ENCODE measurements around the gene NPVF. TPM values are rescaled to one million over a fixed set of nuclear protein-coding genes. Genes with fewer than 3 reads are reported as not detected.
A peak's percentile ranks its signal among the peaks of the same experiment; 100 is the strongest.

Gene NPVF
- total and polyA plus RNA-seq, 2 experiments from 2014 or later, result not detected

DNA sequence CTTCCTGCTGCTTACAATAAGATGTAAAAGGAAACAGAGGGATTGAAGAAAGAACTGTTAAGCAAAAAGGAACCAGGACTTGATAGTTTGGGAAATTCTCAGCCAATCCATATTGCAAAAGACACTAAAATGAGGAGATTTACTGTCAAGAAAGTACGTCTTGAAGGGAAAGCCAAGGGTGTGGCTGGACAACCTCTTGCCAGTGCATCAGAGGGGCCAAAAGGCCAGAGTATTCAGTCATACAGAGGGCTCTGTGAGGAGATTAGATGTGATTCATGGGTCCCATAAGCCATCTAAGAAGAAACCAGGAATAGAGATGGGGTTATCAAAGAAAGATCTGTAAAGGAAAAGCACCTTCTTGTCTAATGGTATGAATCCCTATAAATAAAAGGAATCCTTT is 25.4 kb upstream of the NPVF start:
- H3K4me3 ChIP-seq, result no peak overlapping the region

DNA sequence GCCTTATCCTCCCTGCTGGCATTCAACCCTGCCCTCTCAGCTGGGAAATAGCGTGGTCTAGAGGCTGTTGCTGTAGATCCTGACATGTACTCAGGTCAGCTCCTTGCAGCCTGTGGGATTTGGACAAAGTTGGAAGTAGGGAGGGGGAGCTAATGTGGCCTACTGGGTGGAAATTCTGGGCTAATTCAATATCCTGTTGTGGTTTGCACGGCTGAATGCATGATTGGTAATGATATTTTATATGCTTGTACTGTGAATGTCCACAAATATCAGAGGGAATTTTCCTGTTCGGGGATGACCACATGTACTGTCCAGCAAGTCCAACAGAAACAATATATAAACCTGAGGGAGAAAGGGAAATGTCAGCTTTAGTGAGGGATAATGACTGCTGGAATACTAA is 22.1 kb upstream of the NPVF start:
- Histone ChIP-seq H3K27me3 (no peaks in the 10 kb centered on the region), H3K9me3 (ENCODE audit: low read depth) (no peaks in the 10 kb centered on the region), H3K36me3 (no peaks in the 10 kb centered on the region), H3K27ac (no peak overlapping the region), H3K4me3 (no peak overlapping the region), H3K4me1 (ENCODE audit: low read depth) (peaks cover 2% of the 10 kb centered on the region)
- DNase-seq (ENCODE audit: low read depth in 1 of 2, low spot score in 1 of 2), result no peak
- TF ChIP-seq, protein P1, sequence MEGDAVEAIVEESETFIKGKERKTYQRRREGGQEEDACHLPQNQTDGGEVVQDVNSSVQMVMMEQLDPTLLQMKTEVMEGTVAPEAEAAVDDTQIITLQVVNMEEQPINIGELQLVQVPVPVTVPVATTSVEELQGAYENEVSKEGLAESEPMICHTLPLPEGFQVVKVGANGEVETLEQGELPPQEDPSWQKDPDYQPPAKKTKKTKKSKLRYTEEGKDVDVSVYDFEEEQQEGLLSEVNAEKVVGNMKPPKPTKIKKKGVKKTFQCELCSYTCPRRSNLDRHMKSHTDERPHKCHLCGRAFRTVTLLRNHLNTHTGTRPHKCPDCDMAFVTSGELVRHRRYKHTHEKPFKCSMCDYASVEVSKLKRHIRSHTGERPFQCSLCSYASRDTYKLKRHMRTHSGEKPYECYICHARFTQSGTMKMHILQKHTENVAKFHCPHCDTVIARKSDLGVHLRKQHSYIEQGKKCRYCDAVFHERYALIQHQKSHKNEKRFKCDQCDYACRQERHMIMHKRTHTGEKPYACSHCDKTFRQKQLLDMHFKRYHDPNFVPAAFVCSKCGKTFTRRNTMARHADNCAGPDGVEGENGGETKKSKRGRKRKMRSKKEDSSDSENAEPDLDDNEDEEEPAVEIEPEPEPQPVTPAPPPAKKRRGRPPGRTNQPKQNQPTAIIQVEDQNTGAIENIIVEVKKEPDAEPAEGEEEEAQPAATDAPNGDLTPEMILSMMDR (IDR thresholded peaks at IDR 0.05; ENCODE audit: low read depth, low read length), result no peak

More for the DNA sequence above, 25.4 kb upstream of the NPVF start:
- H3K9me3 ChIP-seq (ENCODE audit: low read depth), result no peaks in the 10 kb centered on the region
- TF ChIP-seq, protein P1 (IDR thresholded peaks at IDR 0.05; ENCODE audit: low read depth, low read length), result no peak
- DNase-seq (ENCODE audit: low read depth in 1 of 2, low spot score in 1 of 2), result no peak
- H3K4me1 ChIP-seq (ENCODE audit: low read depth), result peaks cover 9% of the 10 kb centered on the region
- no peaks in the 10 kb centered on the region for H3K27me3 ChIP-seq
- no peak overlapping the region for H3K27ac ChIP-seq
- H3K36me3 ChIP-seq, result no peaks in the 10 kb centered on the region

DNA sequence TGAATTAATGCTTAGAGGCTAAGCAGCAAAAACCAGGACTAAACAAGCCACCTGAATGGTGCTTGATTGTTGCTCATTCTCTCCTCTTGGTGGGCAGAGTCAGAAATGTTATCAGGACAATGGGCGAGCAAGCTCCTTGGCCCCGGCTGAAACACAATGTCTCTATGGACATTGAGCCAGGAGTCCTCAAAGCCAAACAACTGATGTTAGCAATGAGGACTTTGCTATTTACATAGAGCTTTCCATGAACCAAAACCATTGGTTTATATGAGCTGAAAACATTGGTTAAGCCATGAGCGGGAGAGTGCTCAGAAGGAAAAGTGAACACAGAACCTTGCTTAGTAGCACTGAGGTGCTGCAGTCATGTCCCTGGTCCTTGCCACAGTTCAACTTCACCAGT is 21.5 kb upstream of the NPVF start:
- TF ChIP-seq, protein P1 (IDR thresholded peaks at IDR 0.05; ENCODE audit: low read depth, low read length), result no peak
- no peaks in the 10 kb centered on the region for H3K4me1 ChIP-seq (ENCODE audit: low read depth)
- H3K9me3 ChIP-seq (ENCODE audit: low read depth), result no peaks in the 10 kb centered on the region
- no peak for DNase-seq (ENCODE audit: low read depth in 1 of 2, low spot score in 1 of 2)
- H3K36me3 ChIP-seq, result no peaks in the 10 kb centered on the region
- H3K27me3 ChIP-seq, result no peaks in the 10 kb centered on the region
- H3K4me3 ChIP-seq, result no peak overlapping the region
- H3K27ac ChIP-seq, result no peak overlapping the region

DNA sequence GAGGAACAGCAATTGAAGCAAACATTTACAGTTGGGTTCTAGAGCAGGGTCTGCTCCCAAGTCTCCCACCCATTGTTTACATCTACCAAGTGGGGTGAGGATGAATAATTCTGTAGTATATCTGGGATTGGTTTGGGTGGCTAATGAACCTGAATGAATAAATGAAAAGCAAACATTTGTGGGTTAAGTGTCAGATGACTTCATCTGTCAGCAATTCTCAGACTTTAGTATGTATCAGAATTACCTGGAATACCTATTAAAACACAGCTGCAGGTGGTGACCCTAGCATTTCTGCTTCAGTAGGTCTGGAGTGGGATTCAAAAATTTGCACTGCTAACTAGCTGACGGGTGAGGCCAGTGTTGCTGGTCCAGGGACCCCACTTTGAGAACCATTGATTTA is 18.0 kb upstream of the NPVF start:
- H3K4me1 ChIP-seq (ENCODE audit: low read depth), result no peaks in the 10 kb centered on the region
- H3K9me3 ChIP-seq (ENCODE audit: low read depth), result no peaks in the 10 kb centered on the region
- TF ChIP-seq, protein P1 (IDR thresholded peaks at IDR 0.05; ENCODE audit: low read depth, low read length), result no peak
- H3K27ac ChIP-seq, result no peak overlapping the region
- H3K4me3 ChIP-seq, result no peak overlapping the region
- no peaks in the 10 kb centered on the region for H3K27me3 ChIP-seq
- H3K36me3 ChIP-seq, result no peaks in the 10 kb centered on the region
- DNase-seq (ENCODE audit: low read depth in 1 of 2, low spot score in 1 of 2), result no peak

DNA sequence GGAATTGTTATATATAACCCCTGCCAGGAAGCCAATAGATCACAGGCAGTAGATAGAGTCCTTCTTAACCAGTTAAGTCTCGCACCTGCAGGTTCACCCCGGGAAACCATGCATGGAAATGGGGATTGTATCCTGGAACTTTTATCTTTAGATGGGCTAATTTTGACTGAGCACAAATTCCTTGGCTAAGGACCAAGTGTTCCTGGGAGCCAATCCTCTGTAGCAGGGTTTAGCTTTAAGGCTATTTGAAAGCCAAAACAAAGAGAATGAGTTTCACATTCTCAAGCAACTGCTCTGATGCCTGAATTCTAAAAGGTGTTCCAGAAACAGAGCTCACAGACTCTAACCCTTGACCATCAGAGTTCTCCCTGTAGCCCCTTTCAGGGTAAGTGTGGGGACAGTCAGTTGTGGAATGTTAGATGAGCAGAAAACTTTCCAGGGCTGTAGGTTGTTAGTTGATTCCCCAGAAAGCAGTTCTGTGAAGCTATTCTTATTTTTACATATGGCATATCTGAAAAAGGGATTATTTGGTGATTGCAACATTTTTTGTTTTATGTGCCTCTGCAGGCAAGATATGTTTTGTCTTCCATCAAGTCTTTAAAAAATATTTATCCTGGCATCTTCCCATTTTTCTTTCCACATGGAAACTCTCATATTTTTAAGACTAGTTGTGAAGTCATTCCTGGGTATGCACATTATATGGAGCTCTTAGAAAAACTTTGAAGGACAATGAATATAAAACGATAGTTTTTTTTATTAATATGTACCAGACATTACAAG is 16.2 kb upstream of the NPVF start:
- TF ChIP-seq, protein P1 (IDR thresholded peaks at IDR 0.05; ENCODE audit: low read depth, low read length), result no peak
- Histone ChIP-seq H3K27ac (no peak overlapping the region), H3K4me1 (ENCODE audit: low read depth) (no peaks in the 10 kb centered on the region), H3K4me3 (no peak overlapping the region), H3K9me3 (ENCODE audit: low read depth) (no peaks in the 10 kb centered on the region), H3K36me3 (no peaks in the 10 kb centered on the region), H3K27me3 (no peaks in the 10 kb centered on the region)
- DNase-seq (ENCODE audit: low read depth in 1 of 2, low spot score in 1 of 2), result peak in 1 of 2 donors; percentile 33
